ENCODE measurements around the gene CDKAL1.

The CDKAL1 gene

DNA sequence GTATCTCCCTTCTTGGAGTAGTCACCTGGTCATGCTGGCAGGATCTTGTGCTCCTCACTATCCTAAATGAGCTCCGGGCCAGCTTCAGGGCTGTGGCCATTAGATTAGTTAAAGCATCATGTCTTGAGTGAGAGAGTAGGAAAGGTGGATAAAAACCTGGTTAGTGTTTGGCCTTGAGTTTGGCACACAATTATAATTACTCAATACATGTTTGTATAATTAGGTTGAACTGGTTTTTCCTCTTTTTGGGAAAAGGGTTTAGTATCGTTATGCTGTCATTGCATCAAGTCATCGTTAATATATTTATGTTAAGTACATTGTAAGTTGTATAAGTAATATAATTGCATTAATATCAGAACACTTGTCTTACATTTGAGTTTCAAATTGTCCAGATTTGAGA lies 126.3 kb downstream of the CDKAL1 start:
- Histone ChIP-seq H3K27ac (replicated peaks) (no peak overlapping the region), H3K27me3 (ENCODE audit: insufficient read depth, poor library complexity, severe bottlenecking) (no peaks in the 10 kb centered on the region), H3K4me3 (replicated peaks; ENCODE audit: insufficient read depth, low read length) (no peak overlapping the region)
- TF ChIP-seq, protein P1, sequence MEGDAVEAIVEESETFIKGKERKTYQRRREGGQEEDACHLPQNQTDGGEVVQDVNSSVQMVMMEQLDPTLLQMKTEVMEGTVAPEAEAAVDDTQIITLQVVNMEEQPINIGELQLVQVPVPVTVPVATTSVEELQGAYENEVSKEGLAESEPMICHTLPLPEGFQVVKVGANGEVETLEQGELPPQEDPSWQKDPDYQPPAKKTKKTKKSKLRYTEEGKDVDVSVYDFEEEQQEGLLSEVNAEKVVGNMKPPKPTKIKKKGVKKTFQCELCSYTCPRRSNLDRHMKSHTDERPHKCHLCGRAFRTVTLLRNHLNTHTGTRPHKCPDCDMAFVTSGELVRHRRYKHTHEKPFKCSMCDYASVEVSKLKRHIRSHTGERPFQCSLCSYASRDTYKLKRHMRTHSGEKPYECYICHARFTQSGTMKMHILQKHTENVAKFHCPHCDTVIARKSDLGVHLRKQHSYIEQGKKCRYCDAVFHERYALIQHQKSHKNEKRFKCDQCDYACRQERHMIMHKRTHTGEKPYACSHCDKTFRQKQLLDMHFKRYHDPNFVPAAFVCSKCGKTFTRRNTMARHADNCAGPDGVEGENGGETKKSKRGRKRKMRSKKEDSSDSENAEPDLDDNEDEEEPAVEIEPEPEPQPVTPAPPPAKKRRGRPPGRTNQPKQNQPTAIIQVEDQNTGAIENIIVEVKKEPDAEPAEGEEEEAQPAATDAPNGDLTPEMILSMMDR (IDR thresholded peaks at IDR 0.05; ENCODE audit: insufficient read depth, low read length): no peak
- TF ChIP-seq SPI1 (IDR thresholded peaks at IDR 0.05; ENCODE audit: borderline replicate concordance, low read depth) (no peak), POLR2AphosphoS5 (IDR thresholded peaks at IDR 0.05; ENCODE audit: low read depth) (no peak), GABPA (IDR thresholded peaks at IDR 0.05; ENCODE audit: low read depth) (no peak)
- TF ChIP-seq, protein P2, sequence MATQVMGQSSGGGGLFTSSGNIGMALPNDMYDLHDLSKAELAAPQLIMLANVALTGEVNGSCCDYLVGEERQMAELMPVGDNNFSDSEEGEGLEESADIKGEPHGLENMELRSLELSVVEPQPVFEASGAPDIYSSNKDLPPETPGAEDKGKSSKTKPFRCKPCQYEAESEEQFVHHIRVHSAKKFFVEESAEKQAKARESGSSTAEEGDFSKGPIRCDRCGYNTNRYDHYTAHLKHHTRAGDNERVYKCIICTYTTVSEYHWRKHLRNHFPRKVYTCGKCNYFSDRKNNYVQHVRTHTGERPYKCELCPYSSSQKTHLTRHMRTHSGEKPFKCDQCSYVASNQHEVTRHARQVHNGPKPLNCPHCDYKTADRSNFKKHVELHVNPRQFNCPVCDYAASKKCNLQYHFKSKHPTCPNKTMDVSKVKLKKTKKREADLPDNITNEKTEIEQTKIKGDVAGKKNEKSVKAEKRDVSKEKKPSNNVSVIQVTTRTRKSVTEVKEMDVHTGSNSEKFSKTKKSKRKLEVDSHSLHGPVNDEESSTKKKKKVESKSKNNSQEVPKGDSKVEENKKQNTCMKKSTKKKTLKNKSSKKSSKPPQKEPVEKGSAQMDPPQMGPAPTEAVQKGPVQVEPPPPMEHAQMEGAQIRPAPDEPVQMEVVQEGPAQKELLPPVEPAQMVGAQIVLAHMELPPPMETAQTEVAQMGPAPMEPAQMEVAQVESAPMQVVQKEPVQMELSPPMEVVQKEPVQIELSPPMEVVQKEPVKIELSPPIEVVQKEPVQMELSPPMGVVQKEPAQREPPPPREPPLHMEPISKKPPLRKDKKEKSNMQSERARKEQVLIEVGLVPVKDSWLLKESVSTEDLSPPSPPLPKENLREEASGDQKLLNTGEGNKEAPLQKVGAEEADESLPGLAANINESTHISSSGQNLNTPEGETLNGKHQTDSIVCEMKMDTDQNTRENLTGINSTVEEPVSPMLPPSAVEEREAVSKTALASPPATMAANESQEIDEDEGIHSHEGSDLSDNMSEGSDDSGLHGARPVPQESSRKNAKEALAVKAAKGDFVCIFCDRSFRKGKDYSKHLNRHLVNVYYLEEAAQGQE (IDR thresholded peaks at IDR 0.05; ENCODE audit: insufficient replicate concordance, low read depth): no peak
- no peak for DNase-seq (ENCODE audit: low read depth in 1 of 2, low spot score in 1 of 2)

DNA sequence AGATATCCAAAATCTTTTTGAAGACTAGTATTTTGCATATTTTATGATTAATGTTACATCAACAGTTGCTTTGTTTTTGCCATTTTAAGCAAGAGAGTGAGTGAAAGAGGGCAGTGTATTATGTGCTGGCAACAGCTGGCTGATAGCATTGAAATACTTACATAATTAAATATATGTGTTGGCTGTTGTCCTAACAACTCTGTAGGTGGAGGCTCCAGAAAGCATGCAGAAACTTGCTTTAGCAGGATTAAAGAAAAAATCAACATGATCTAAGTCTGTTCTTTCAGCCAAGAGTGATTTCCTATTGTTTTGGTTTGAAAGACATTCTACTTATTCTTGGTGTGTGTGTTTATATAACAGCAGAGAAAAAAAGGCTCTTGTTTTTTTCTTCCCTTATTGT lies 127.5 kb downstream of the CDKAL1 start:
- no peak for TF ChIP-seq POLR2AphosphoS5 (IDR thresholded peaks at IDR 0.05; ENCODE audit: low read depth)
- TF ChIP-seq SPI1 (IDR thresholded peaks at IDR 0.05; ENCODE audit: borderline replicate concordance, low read depth): no peak
- TF ChIP-seq, protein P1 (IDR thresholded peaks at IDR 0.05; ENCODE audit: insufficient read depth, low read length): no peak
- TF ChIP-seq, protein P2 (IDR thresholded peaks at IDR 0.05; ENCODE audit: insufficient replicate concordance, low read depth): no peak
- no peak for TF ChIP-seq GABPA (IDR thresholded peaks at IDR 0.05; ENCODE audit: low read depth)
- DNase-seq (ENCODE audit: low read depth in 1 of 2, low spot score in 1 of 2): no peak
- H3K4me3 ChIP-seq (replicated peaks; ENCODE audit: insufficient read depth, low read length): no peak overlapping the region
- H3K27ac ChIP-seq (replicated peaks): no peak overlapping the region
- no peaks in the 10 kb centered on the region for H3K27me3 ChIP-seq (ENCODE audit: insufficient read depth, poor library complexity, severe bottlenecking)

DNA sequence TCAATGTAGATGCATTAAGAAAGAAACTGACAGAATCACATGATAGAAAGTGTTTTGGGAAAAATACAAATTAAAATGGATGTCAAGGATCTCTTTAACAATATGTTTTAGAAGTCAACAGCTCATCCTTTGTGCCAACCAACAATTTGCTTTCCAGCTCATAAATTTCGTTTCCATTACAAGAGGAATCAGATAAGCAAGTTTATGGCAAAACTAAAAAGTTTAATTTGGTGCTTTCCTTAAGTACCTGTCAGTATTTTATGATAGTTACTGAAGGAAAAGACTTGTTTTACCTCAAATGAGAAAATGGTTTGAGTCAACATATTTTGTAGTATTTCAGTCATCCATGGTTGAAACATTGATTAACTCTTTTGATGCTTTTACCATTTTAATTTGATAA lies 130.0 kb downstream of the CDKAL1 start:
- DNase-seq (ENCODE audit: low read depth in 1 of 2, low spot score in 1 of 2): no peak
- H3K27ac ChIP-seq (replicated peaks): no peak overlapping the region
- TF ChIP-seq GABPA (IDR thresholded peaks at IDR 0.05; ENCODE audit: low read depth): no peak
- TF ChIP-seq, protein P2 (IDR thresholded peaks at IDR 0.05; ENCODE audit: insufficient replicate concordance, low read depth): no peak
- TF ChIP-seq, protein P1 (IDR thresholded peaks at IDR 0.05; ENCODE audit: insufficient read depth, low read length): no peak
- TF ChIP-seq SPI1 (IDR thresholded peaks at IDR 0.05; ENCODE audit: borderline replicate concordance, low read depth): no peak
- TF ChIP-seq POLR2AphosphoS5 (IDR thresholded peaks at IDR 0.05; ENCODE audit: low read depth): no peak
- no peak overlapping the region for H3K4me3 ChIP-seq (replicated peaks; ENCODE audit: insufficient read depth, low read length)
- H3K27me3 ChIP-seq (ENCODE audit: insufficient read depth, poor library complexity, severe bottlenecking): no peaks in the 10 kb centered on the region
